Activated naive CD8-positive, alpha-beta T cell treated with anti-CD3 and anti-CD28 coated beads, Interleukin-2, amount 50 U/mL, for 24 hours (primary cell): ENCODE measurements around the gene GRM5.

Experiments
- ATAC-seq: fragments of 150-1000 bp; cut with Tn5 transposase; one replicate; pipeline ENCODE4 v1.10.0; 2021
- DNase-seq: peaks from one replicate; pipeline ENCODE4 v3.0.0; 2021
- H3K27ac Mint-ChIP-seq: one replicate; pipeline ENCODE4 v1.8.0; 2021; ENCODE audit warnings: mild to moderate bottlenecking, mixed read lengths
- H3K27me3 Mint-ChIP-seq: one replicate; pipeline ENCODE4 v1.8.0; 2021; ENCODE audit warnings: mixed read lengths
- H3K36me3 Mint-ChIP-seq: one replicate; pipeline ENCODE4 v1.8.0; 2021; ENCODE audit warnings: low read depth, mixed read lengths
- H3K4me1 Mint-ChIP-seq: one replicate; pipeline ENCODE4 v1.8.0; 2021; ENCODE audit warnings: mixed read lengths
- H3K4me3 Mint-ChIP-seq: one replicate; pipeline ENCODE4 v1.8.0; 2021; ENCODE audit warnings: mild to moderate bottlenecking, moderate library complexity, mixed read lengths
- H3K9me3 Mint-ChIP-seq: one replicate; pipeline ENCODE4 v1.8.0; 2021; ENCODE audit warnings: mixed read lengths

GRM5 gene

DNA sequence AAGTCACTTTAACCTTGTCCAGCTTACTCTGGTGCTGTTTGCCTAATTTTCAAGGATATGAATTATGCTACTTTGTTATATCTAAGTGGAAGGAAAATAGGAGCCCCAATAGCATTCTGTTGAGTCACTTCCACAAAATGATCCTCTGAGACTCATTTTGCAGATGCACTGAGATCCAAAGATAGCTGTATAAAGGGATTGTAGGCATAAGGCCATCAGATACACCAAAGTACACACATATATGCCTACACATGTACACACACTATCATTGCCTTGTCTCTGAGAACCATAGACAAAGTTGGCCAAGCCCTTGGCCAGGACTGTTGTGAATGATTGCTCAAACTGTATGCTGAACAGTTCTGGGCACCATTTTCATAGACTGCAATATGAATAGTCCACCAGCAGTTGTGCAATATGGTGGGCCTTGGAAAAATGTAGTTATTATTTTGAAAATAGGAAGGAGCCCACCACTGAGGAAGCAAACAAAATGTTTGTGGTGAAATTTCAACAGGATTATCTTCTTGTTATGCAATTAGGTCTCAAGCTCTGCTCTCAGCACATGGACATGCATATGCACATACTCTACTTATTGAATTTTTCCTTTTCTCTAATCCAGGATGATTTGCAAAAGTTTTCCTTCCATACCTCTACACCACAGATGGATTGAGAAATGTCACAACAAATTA, 542.3 kb downstream of the GRM5 start:
- Mint-ChIP-seq H3K9me3 (no peaks in the 10 kb centered on the region), H3K36me3 (no peaks in the 10 kb centered on the region), H3K27me3 (peaks cover 9% of the 10 kb centered on the region), H3K27ac (no peak overlapping the region), H3K4me3 (no peak overlapping the region), H3K4me1 (no peaks in the 10 kb centered on the region)
- no peak for DNase-seq
- no peak for ATAC-seq

DNA sequence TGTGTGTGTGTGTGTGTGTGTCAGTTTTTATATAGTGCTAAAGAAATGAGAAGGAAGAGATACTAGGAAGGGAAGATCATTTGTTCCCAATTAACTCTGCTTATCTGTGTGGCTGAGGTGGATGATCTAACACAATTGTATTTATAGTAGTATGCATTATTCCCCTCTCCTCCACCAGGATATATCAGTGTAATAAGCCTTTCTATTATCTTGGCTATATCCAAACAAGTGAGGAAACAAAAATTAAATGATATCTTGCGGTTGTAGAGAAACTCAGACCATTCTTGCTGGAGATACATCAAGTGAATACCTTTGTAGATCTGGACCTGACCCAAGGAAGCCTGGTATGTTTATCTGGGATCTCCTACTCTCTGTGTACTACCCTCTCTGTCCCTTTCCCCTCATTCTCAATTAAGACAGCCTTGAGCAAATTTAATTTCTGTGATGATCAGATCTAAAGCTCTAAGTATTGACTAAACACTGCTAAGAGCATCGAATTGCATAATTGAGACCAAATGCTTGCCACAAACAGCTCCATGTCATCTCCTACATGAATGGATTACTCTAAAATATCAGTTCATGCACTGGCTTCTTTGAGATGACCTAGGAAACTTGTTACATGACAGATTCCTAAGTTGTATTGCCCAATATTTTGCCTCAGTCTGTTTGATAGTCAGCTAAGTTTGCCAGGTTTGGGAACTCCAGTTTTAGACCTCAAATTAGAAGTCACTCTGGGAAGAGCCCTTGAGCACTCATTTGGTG, 543.0 kb downstream of the GRM5 start:
- Mint-ChIP-seq H3K36me3 (no peaks in the 10 kb centered on the region), H3K27me3 (peaks cover 8% of the 10 kb centered on the region), H3K4me1 (no peaks in the 10 kb centered on the region), H3K27ac (no peak overlapping the region), H3K4me3 (no peak overlapping the region), H3K9me3 (no peaks in the 10 kb centered on the region)
- DNase-seq (no peak), ATAC-seq (no peak)

- no peak for DNase-seq
- Mint-ChIP-seq H3K27ac (no peak overlapping the region), H3K27me3 (peaks cover 1% of the 10 kb centered on the region), H3K4me1 (no peaks in the 10 kb centered on the region), H3K4me3 (no peak overlapping the region), H3K36me3 (no peaks in the 10 kb centered on the region), H3K9me3 (no peaks in the 10 kb centered on the region)
- no peak for ATAC-seq
These were observed 544.0 kb downstream of the GRM5 start for GRCh38 chr11:88521799-88522201.

DNA sequence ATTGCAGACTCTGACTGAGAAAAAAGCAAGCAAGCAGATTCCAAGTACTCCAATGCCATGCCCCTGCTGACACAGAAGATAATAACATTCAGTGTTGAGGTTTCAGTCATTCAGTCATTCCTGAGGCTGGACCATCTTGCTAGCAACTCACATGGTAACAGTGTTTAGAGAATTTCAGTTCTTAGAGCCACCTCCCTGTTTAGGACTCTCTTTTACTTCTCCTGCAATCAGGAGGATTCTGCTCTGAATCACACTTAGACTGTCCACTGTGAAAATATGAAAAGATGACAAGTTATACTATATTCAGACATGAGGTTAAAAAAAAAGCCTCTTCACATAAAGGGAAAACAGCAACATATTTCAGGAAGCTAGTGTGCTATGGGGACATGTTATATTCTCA, 544.4 kb downstream of the GRM5 start:
- Mint-ChIP-seq H3K27me3 (no peaks in the 10 kb centered on the region), H3K4me1 (no peaks in the 10 kb centered on the region), H3K27ac (no peak overlapping the region), H3K36me3 (no peaks in the 10 kb centered on the region), H3K4me3 (no peak overlapping the region), H3K9me3 (no peaks in the 10 kb centered on the region)
- ATAC-seq (no peak), DNase-seq (no peak)

DNA sequence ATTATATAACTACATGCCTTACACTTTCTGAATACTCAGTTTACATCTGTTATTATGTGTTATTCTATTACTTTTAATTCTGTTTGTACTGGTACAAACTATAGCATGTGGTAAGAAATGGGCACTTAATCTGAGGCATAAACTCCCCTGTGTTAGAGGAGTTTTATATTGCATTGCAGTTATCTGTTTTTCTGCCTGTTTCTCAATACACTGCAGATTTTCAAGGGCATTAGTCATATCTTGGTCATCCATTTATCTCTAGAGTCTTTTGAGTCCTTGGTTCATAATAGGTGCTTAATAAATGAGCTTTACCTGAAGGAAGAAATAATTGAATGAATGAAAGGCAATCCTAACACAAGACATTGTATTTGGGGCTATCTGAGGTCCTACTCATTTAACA, 545.4 kb downstream of the GRM5 start:
- H3K27ac Mint-ChIP-seq, result no peak overlapping the region
- H3K4me1 Mint-ChIP-seq, result no peaks in the 10 kb centered on the region
- no peaks in the 10 kb centered on the region for H3K27me3 Mint-ChIP-seq
- DNase-seq (no peak), ATAC-seq (no peak)
- no peaks in the 10 kb centered on the region for H3K9me3 Mint-ChIP-seq
- no peak overlapping the region for H3K4me3 Mint-ChIP-seq
- H3K36me3 Mint-ChIP-seq, result no peaks in the 10 kb centered on the region

DNA sequence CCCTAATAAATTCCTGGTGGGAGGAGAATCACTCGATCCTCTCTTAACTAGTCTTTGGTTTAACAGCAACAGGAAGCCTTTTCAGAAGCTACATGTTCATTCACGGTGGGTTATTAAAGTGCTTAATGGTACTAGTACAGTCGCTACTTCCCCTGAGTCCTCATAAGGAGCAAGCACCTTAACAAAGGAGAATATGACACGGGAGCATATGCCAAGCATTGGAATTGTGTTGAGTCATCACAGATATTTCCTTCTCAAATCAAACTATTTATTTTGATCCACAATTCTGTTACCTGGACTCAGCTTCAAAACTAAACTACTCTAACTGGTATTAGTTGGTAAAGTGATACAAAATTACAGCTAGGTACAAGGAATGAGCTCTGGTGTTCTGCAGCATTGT, 550.8 kb downstream of the GRM5 start:
- Mint-ChIP-seq H3K36me3 (no peaks in the 10 kb centered on the region), H3K9me3 (no peaks in the 10 kb centered on the region), H3K27me3 (peaks cover 30% of the 10 kb centered on the region), H3K4me3 (no peak overlapping the region), H3K27ac (no peak overlapping the region), H3K4me1 (no peaks in the 10 kb centered on the region)
- no peak for ATAC-seq
- no peak for DNase-seq

GRCh38 chr11:88511006-88511405, 554.8 kb downstream of the GRM5 start:
- Mint-ChIP-seq H3K4me1 (peaks cover 11% of the 10 kb centered on the region), H3K27me3 (peaks cover 58% of the 10 kb centered on the region), H3K27ac (no peak overlapping the region), H3K9me3 (no peaks in the 10 kb centered on the region), H3K36me3 (no peaks in the 10 kb centered on the region), H3K4me3 (no peak overlapping the region)
- no peak for DNase-seq
- no peak for ATAC-seq

- Mint-ChIP-seq H3K9me3 (no peaks in the 10 kb centered on the region), H3K4me1 (peaks cover 11% of the 10 kb centered on the region), H3K27ac (no peak overlapping the region), H3K36me3 (no peaks in the 10 kb centered on the region), H3K27me3 (peaks cover 58% of the 10 kb centered on the region), H3K4me3 (peak overlapping the region; percentile 71)
- ATAC-seq (peak; percentile 88), DNase-seq (peak; percentile 34)
These were observed 556.8 kb downstream of the GRM5 start for GRCh38 chr11:88508759-88509581.

DNA sequence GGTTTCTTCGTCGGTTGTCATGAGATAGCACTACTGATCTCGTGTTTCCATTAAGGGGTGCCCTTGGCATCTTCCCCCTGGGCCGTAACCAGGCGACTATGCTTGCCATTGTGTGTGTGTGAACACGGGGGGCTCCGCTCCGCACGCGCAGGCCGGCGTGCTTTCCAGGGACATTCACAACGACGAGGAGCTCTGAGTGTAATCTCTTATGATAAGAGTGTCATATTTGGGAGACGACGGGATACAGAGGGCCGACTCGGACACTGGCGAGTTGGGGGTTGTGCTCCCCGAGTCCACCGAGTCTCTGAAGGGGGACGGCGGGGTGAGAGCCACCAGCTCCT, 557.4 kb downstream of the GRM5 start:
- no peaks in the 10 kb centered on the region for H3K9me3 Mint-ChIP-seq
- H3K4me1 Mint-ChIP-seq, result peaks cover 11% of the 10 kb centered on the region
- DNase-seq, result no peak
- H3K27ac Mint-ChIP-seq, result no peak overlapping the region
- H3K27me3 Mint-ChIP-seq, result peaks cover 58% of the 10 kb centered on the region
- no peaks in the 10 kb centered on the region for H3K36me3 Mint-ChIP-seq
- peak overlapping the region; percentile 71 for H3K4me3 Mint-ChIP-seq
- no peak for ATAC-seq

- no peaks in the 10 kb centered on the region for H3K9me3 Mint-ChIP-seq
- peaks cover 11% of the 10 kb centered on the region for H3K4me1 Mint-ChIP-seq
- DNase-seq (no peak), ATAC-seq (no peak)
- no peaks in the 10 kb centered on the region for H3K36me3 Mint-ChIP-seq
- H3K4me3 Mint-ChIP-seq, result peak overlapping the region; percentile 71
- H3K27me3 Mint-ChIP-seq, result peaks cover 57% of the 10 kb centered on the region
- no peak overlapping the region for H3K27ac Mint-ChIP-seq
These were observed 557.9 kb downstream of the GRM5 start for GRCh38 chr11:88507771-88508417.

DNA sequence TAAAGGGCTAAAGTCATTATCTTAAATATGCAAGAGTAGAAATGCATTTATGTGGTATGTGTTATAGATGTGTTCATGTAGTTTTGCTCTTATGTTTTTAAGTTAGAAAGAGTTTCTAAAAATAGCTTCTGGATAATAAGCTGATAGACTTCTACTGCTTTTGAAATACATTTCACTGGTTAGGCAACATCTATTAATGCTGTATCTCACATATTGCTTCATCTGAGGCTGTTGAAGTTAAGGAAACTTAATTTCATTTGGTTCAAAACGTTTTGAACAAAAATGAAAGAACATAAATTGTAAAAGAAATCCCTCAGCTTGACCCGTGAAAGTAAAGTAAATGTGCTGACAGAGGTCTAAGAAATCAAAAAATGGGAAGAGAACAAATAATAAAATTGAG, 564.2 kb downstream of the GRM5 start:
- Mint-ChIP-seq H3K9me3 (no peaks in the 10 kb centered on the region), H3K36me3 (no peaks in the 10 kb centered on the region), H3K27me3 (peaks cover 15% of the 10 kb centered on the region), H3K4me3 (no peak overlapping the region), H3K4me1 (no peaks in the 10 kb centered on the region), H3K27ac (no peak overlapping the region)
- DNase-seq, result no peak
- ATAC-seq, result no peak

- peaks cover 2% of the 10 kb centered on the region for H3K27me3 Mint-ChIP-seq
- H3K36me3 Mint-ChIP-seq, result no peaks in the 10 kb centered on the region
- H3K4me3 Mint-ChIP-seq, result no peak overlapping the region
- H3K4me1 Mint-ChIP-seq, result no peaks in the 10 kb centered on the region
- no peaks in the 10 kb centered on the region for H3K9me3 Mint-ChIP-seq
- no peak for ATAC-seq
- H3K27ac Mint-ChIP-seq, result no peak overlapping the region
- no peak for DNase-seq
These were observed 569.9 kb downstream of the GRM5 start for GRCh38 chr11:88495836-88496235.

- Mint-ChIP-seq H3K27ac (no peak overlapping the region), H3K4me1 (no peaks in the 10 kb centered on the region), H3K9me3 (no peaks in the 10 kb centered on the region), H3K4me3 (no peak overlapping the region), H3K27me3 (peaks cover 2% of the 10 kb centered on the region), H3K36me3 (no peaks in the 10 kb centered on the region)
- DNase-seq (no peak), ATAC-seq (no peak)
These were observed 570.9 kb downstream of the GRM5 start for GRCh38 chr11:88494848-88495247.

GRCh38 chr11:88491674-88492073, 574.1 kb downstream of the GRM5 start:
- no peaks in the 10 kb centered on the region for H3K36me3 Mint-ChIP-seq
- no peak overlapping the region for H3K27ac Mint-ChIP-seq
- no peaks in the 10 kb centered on the region for H3K4me1 Mint-ChIP-seq
- no peak for DNase-seq
- no peak for ATAC-seq
- H3K27me3 Mint-ChIP-seq, result peaks cover 2% of the 10 kb centered on the region
- H3K9me3 Mint-ChIP-seq, result no peaks in the 10 kb centered on the region
- H3K4me3 Mint-ChIP-seq, result no peak overlapping the region
